H9 (cell line): ENCODE measurements around the gene CLUH. TPM values are rescaled to one million over a fixed set of nuclear protein-coding genes. Genes with fewer than 3 reads are reported as not detected.

Experiments
- DNase-seq: peaks from one replicate; pipeline ENCODE4 v3.0.0-alpha.2; 2017
- H2AFZ ChIP-seq: one replicate; pipeline ENCODE4 v1.6.1; 2013; ENCODE audit warnings: mild to moderate bottlenecking, low read length, control low read depth, moderate library complexity
- H2AK5ac ChIP-seq: 2 replicates; pipeline ENCODE4 v1.6.1; 2013; ENCODE audit warnings: low read length, control low read depth, mixed read lengths; ENCODE audit not compliant: insufficient read length
- H2BK120ac ChIP-seq: one replicate; pipeline ENCODE4 v1.6.1; 2013; ENCODE audit warnings: low read depth, mild to moderate bottlenecking, low read length, control low read depth, inconsistent platforms; ENCODE audit not compliant: poor library complexity, severe bottlenecking
- H2BK12ac ChIP-seq: 2 replicates; pipeline ENCODE4 v1.6.1; 2013; ENCODE audit warnings: low read length, control low read depth, mixed read lengths, low read depth; ENCODE audit not compliant: insufficient read length
- H2BK15ac ChIP-seq: 2 replicates; pipeline ENCODE4 v1.6.1; 2013; ENCODE audit warnings: low read depth, low read length, control low read depth
- H2BK20ac ChIP-seq: one replicate; pipeline ENCODE4 v1.6.1; 2013; ENCODE audit warnings: low read depth, mild to moderate bottlenecking, low read length, control low read depth, inconsistent platforms; ENCODE audit not compliant: poor library complexity, severe bottlenecking
- H2BK5ac ChIP-seq: 2 replicates; pipeline ENCODE4 v1.6.1; 2013; ENCODE audit warnings: low read length, control low read depth, mixed read lengths; ENCODE audit not compliant: insufficient read length
- H3K14ac ChIP-seq: 2 replicates; pipeline ENCODE4 v1.6.1; 2013; ENCODE audit warnings: low read length, control low read depth; ENCODE audit not compliant: insufficient read depth
- H3K18ac ChIP-seq: 2 replicates; pipeline ENCODE4 v1.6.1; 2013; ENCODE audit warnings: low read depth, mild to moderate bottlenecking, mixed read lengths, low read length, control low read depth; ENCODE audit not compliant: insufficient read length
- H3K23ac ChIP-seq: 2 replicates; pipeline ENCODE4 v1.6.1; 2013; ENCODE audit warnings: low read length, control low read depth, mixed read lengths, low read depth; ENCODE audit not compliant: insufficient read length
- H3K23me2 ChIP-seq: 2 replicates; pipeline ENCODE4 v1.6.1; 2013; ENCODE audit warnings: low read depth, mild to moderate bottlenecking, mixed read lengths, low read length, control low read depth; ENCODE audit not compliant: insufficient read length, poor library complexity, severe bottlenecking
- H3K27ac ChIP-seq: 2 replicates; pipeline ENCODE4 v1.5.1; 2013; ENCODE audit warnings: low read length, control low read depth, mixed read lengths, low read depth; ENCODE audit not compliant: insufficient read length
- H3K27me3 ChIP-seq: 2 replicates; pipeline ENCODE4 v1.6.1; 2013; ENCODE audit warnings: low read length, control low read depth, inconsistent platforms; ENCODE audit not compliant: insufficient read depth
- H3K4ac ChIP-seq: 2 replicates; pipeline ENCODE4 v1.6.1; 2013; ENCODE audit warnings: low read depth, mild to moderate bottlenecking, control low read depth, inconsistent platforms, low read length, moderate library complexity
- H3K4me1 ChIP-seq: 2 replicates; pipeline ENCODE4 v1.6.1; 2013; ENCODE audit warnings: low read length, control low read depth, inconsistent platforms; ENCODE audit not compliant: insufficient read depth
- H3K4me2 ChIP-seq: 2 replicates; pipeline ENCODE4 v1.6.1; 2013; ENCODE audit warnings: low read length, control low read depth, mixed read lengths; ENCODE audit not compliant: insufficient read length, insufficient read depth
- H3K56ac ChIP-seq: 2 replicates; pipeline ENCODE4 v1.6.1; 2013; ENCODE audit warnings: low read depth, mild to moderate bottlenecking, mixed read lengths, low read length, control low read depth; ENCODE audit not compliant: insufficient read length
- H3K79me1 ChIP-seq: 2 replicates; pipeline ENCODE4 v1.6.1; 2013; ENCODE audit warnings: low read depth, mild to moderate bottlenecking, moderate library complexity, low read length, control low read depth, inconsistent platforms; ENCODE audit not compliant: insufficient read depth, poor library complexity, severe bottlenecking
- H3K79me2 ChIP-seq: 2 replicates; pipeline ENCODE4 v1.6.1; 2013; ENCODE audit warnings: low read length, control low read depth, inconsistent platforms; ENCODE audit not compliant: insufficient read depth
- H3K9ac ChIP-seq: 2 replicates; pipeline ENCODE4 v1.6.1; 2013; ENCODE audit warnings: low read length, control low read depth, mixed read lengths; ENCODE audit not compliant: insufficient read length; ENCODE audit errors: extremely low read depth
- H3K9me3 ChIP-seq: one replicate; pipeline ENCODE4 v1.6.1; 2013; ENCODE audit warnings: low read depth, low read length, inconsistent platforms; ENCODE audit not compliant: control insufficient read depth
- H3T11ph ChIP-seq: one replicate; pipeline ENCODE4 v1.6.1; 2013; ENCODE audit warnings: mild to moderate bottlenecking, low read length, control low read depth, inconsistent platforms
- H4K20me1 ChIP-seq: one replicate; pipeline ENCODE4 v1.6.1; 2013; ENCODE audit not compliant: control insufficient read depth, insufficient read length, insufficient read depth
- H4K5ac ChIP-seq: 2 replicates; pipeline ENCODE4 v1.6.1; 2013; ENCODE audit warnings: low read depth, mild to moderate bottlenecking, mixed read lengths, low read length, control low read depth; ENCODE audit not compliant: insufficient read length
- H4K8ac ChIP-seq: replicated peaks from 2 replicates; pipeline ENCODE4 v1.6.1; 2013; ENCODE audit warnings: low read length, control low read depth, mixed read lengths, low read depth; ENCODE audit not compliant: insufficient read length
- H4K91ac ChIP-seq: 2 replicates; pipeline ENCODE4 v1.6.1; 2013; ENCODE audit warnings: low read depth, mild to moderate bottlenecking, moderate library complexity, mixed read lengths, low read length, control low read depth; ENCODE audit not compliant: insufficient read length
- H3K27ac Mint-ChIP-seq, 3 experiments: 2 replicates in 2 of 3; 3 replicates in 1 of 3; pipeline ENCODE4 v1.8.0; 2020 to 2021; ENCODE audit warnings: mixed read lengths in 3 of 3, mild to moderate bottlenecking in 1 of 3, moderate library complexity in 1 of 3
- H3K27me3 Mint-ChIP-seq: 2 replicates; pipeline ENCODE4 v1.8.0; 2021; ENCODE audit warnings: low read depth, mild to moderate bottlenecking, moderate library complexity, mixed read lengths
- H3K36me3 Mint-ChIP-seq, 3 experiments: 2 replicates in 2 of 3; 3 replicates in 1 of 3; pipeline ENCODE4 v1.8.0; 2020 to 2021; ENCODE audit warnings: low read depth in 3 of 3, mixed read lengths in 3 of 3; ENCODE audit not compliant: insufficient read depth in 1 of 3
- H3K4me1 Mint-ChIP-seq, 2 experiments: 2 replicates each; pipeline ENCODE4 v1.8.0; 2020; ENCODE audit warnings: mixed read lengths in 2 of 2
- H3K4me3 Mint-ChIP-seq, 2 experiments: 2 replicates in 1 of 2; 3 replicates in 1 of 2; pipeline ENCODE4 v1.8.0; 2020 to 2021; ENCODE audit warnings: mild to moderate bottlenecking in 2 of 2, mixed read lengths in 2 of 2, moderate library complexity in 1 of 2
- H3K9me3 Mint-ChIP-seq, 2 experiments: 2 replicates in 1 of 2; 3 replicates in 1 of 2; pipeline ENCODE4 v1.8.0; 2020; ENCODE audit warnings: mild to moderate bottlenecking in 2 of 2, mixed read lengths in 2 of 2, moderate library complexity in 1 of 2
- WGBS: extraction: QIAGEN DNeasy Blood & Tissue Kit; methylation state at CpG from one replicate; pipeline ENCODE4 v1.1.7; 2013; ENCODE audit warnings: missing lambda C conversion rate, low lambda C conversion rate, mixed read lengths; ENCODE audit not compliant: insufficient read length; ENCODE audit errors: extremely low coverage; 5-methylcytosine and 5-hydroxymethylcytosine counted together
- total RNA-seq: library from RNA; stranded (reverse); gene quantifications from 2 replicates; pipeline ENCODE4 v1.2.1, GENCODE V29; 2021
- TF ChIP-seq, protein P1 (sequence below): fragments of 200-600 bp; sonication (generic); conservative IDR thresholded peaks from 3 replicates; pipeline ENCODE4 v1.8.0; 2021; ENCODE audit warnings: antibody characterized with exemption, mild to moderate bottlenecking

The CLUH gene
- total RNA-seq, 1 experiment from 2014 or later, result 91.3 TPM

DNA sequence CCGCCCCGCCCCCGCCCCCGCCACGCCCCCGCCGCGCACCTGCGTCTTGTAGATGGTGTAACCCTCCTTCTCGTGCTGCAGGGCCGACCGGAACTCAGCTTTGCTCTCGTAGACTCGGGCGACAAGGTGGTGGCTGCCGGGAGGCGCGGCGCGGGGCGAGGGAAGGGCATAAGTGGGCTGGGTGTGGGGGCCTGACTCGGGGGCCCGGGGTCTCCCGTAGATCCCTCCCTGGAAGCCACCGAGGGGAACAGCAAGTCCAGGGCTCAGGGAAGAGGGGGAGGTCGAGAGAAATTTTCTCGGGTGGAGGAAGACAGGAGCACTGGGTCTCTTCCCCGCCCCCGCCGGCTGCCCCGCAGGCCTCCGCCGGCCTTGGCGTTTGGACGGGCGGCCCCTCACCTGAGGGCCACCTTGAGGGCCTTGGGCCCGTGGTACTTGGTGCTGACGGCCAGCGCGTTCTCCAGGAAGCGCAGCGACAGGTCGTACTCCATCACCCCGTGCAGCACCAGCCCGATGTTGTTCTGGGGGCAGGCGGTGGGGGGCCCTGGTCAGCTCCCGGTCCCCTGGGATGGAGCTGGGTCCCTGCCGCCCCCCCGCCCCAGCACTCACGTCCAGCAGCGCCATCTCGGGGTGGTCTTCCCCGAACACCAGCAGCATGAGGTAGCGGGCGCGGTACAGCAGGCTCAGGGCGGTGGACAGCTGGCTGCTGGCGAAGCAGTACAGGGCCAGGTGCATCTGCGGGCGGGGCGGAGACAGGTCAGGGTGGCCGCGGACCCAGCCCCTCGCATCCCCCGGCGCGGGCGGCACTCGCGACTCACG lies 19.4 kb downstream of the CLUH start:
- Histone ChIP-seq H2AK5ac (no peak overlapping the region), H3T11ph (no peak overlapping the region), H3K18ac (no peak overlapping the region), H3K23ac (no peak overlapping the region), H3K14ac (no peak overlapping the region; the same call in 1 of the 2 replicates), H3K4me1 (no peaks in the 10 kb centered on the region), H2BK5ac (no peak overlapping the region), H2BK15ac (no peak overlapping the region), H4K20me1 (no peaks in the 10 kb centered on the region), H2BK20ac (no peak overlapping the region), H3K9me3 (no peaks in the 10 kb centered on the region), H3K4ac (no peak overlapping the region), H3K27ac (no peak overlapping the region), H3K4me2 (no peak overlapping the region), H3K56ac (no peak overlapping the region), H3K23me2 (no peaks in the 10 kb centered on the region), H3K79me2 (no peaks in the 10 kb centered on the region), H3K9ac (no peak overlapping the region), H3K27me3 (no peaks in the 10 kb centered on the region), H4K8ac (no peak overlapping the region), H4K91ac (no peak overlapping the region), H2AFZ (no peak overlapping the region), H2BK120ac (no peak overlapping the region), H3K79me1 (no peaks in the 10 kb centered on the region), H4K5ac (no peak overlapping the region), H2BK12ac (no peak overlapping the region)
- Mint-ChIP-seq H3K4me3 (no peak overlapping the region), H3K27me3 (no peaks in the 10 kb centered on the region), H3K4me1 (peaks cover 5 to 6% of the 10 kb centered on the region in 2 experiments), H3K9me3 (no peaks in the 10 kb centered on the region), H3K27ac (no peak overlapping the region), H3K36me3 (peaks cover 5 to 25% (median 24%) of the 10 kb centered on the region in 3 experiments; a peak in 6 of 7 replicates)
- DNase-seq, result peak; percentile 79
- TF ChIP-seq, protein P1, sequence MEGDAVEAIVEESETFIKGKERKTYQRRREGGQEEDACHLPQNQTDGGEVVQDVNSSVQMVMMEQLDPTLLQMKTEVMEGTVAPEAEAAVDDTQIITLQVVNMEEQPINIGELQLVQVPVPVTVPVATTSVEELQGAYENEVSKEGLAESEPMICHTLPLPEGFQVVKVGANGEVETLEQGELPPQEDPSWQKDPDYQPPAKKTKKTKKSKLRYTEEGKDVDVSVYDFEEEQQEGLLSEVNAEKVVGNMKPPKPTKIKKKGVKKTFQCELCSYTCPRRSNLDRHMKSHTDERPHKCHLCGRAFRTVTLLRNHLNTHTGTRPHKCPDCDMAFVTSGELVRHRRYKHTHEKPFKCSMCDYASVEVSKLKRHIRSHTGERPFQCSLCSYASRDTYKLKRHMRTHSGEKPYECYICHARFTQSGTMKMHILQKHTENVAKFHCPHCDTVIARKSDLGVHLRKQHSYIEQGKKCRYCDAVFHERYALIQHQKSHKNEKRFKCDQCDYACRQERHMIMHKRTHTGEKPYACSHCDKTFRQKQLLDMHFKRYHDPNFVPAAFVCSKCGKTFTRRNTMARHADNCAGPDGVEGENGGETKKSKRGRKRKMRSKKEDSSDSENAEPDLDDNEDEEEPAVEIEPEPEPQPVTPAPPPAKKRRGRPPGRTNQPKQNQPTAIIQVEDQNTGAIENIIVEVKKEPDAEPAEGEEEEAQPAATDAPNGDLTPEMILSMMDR, result no peak
- WGBS, result no CpG with 5 or more reads among the region's 71 CpGs
